PC-3 (cell line): ENCODE measurements around the gene SUN1. TPM values are rescaled to one million over a fixed set of nuclear protein-coding genes. Genes with fewer than 3 reads are reported as not detected.

Source experiments
- ATAC-seq: fragments of 200-7000 bp; cut with Tn5 transposase; 2 replicates; pipeline ENCODE4 v1.9.1; 2020; ENCODE audit warnings: mild to moderate bottlenecking, moderate library complexity
- BruUV-seq: library from RNA; stranded (reverse); fragments of 400-500 nt; replicated peaks from 2 replicates; lab custom pipeline; 2021; lab: Mats Ljungman, UMichigan
- CTCF ChIA-PET: fragments of 300-600 bp; sonication (Branson Sonifier 250); formaldehyde crosslinking; loops from one replicate; lab custom pipeline; 2022; ENCODE audit warnings: antibody characterized with exemption; lab: Charles Lee
- POLR2A ChIA-PET: fragments of 300-600 bp; sonication (Branson Sonifier 250); formaldehyde crosslinking; loops from one replicate; lab custom pipeline; 2022; ENCODE audit warnings: antibody characterized with exemption; ENCODE audit not compliant: unreplicated experiment; lab: Charles Lee
- DNase-seq: peaks from one replicate; pipeline ENCODE4 v3.0.0-alpha.2; 2015
- H2AFZ ChIP-seq: fragments of 300-600 bp; sonication (generic); 2 replicates; pipeline ENCODE4 v1.6.0; 2016; ENCODE audit warnings: antibody characterized with exemption, low read length
- H3F3A ChIP-seq: fragments of 300-600 bp; sonication (generic); one replicate; pipeline ENCODE4 v1.6.0; 2017; ENCODE audit warnings: antibody characterized with exemption, low read length, control low read depth, mild to moderate bottlenecking; ENCODE audit not compliant: unreplicated experiment
- H3K27ac ChIP-seq: fragments of 300-600 bp; sonication (generic); 2 replicates; pipeline ENCODE4 v1.5.1; 2016; ENCODE audit warnings: mild to moderate bottlenecking, low read length
- H3K27me3 ChIP-seq: fragments of 300-600 bp; sonication (generic); 2 replicates; pipeline ENCODE4 v1.6.1; 2016; ENCODE audit warnings: low read length, mixed read lengths
- H3K36me3 ChIP-seq: fragments of 300-600 bp; sonication (generic); 2 replicates; pipeline ENCODE4 v1.6.1; 2016; ENCODE audit warnings: low read depth, mixed run types, low read length, mixed read lengths
- H3K4me1 ChIP-seq: fragments of 300-600 bp; sonication (generic); 2 replicates; pipeline ENCODE4 v1.5.1; 2016; ENCODE audit warnings: low read length; ENCODE audit not compliant: insufficient read depth
- H3K4me2 ChIP-seq: fragments of 300-600 bp; sonication (generic); 2 replicates; pipeline ENCODE4 v1.6.0; 2016; ENCODE audit warnings: low read length
- H3K4me3 ChIP-seq: fragments of 300-600 bp; sonication (generic); 2 replicates; pipeline ENCODE4 v1.5.1; 2016; ENCODE audit warnings: mild to moderate bottlenecking, low read length, mixed read lengths
- H3K79me2 ChIP-seq: fragments of 300-600 bp; sonication (generic); 2 replicates; pipeline ENCODE4 v1.6.1; 2017; ENCODE audit warnings: low read length, mixed read lengths
- H3K9ac ChIP-seq: fragments of 300-600 bp; sonication (generic); 2 replicates; pipeline ENCODE4 v1.6.0; 2016; ENCODE audit warnings: mild to moderate bottlenecking, low read length
- H3K9me2 ChIP-seq: fragments of 300-600 bp; sonication (generic); replicated peaks from 2 replicates; pipeline ENCODE4 v1.6.1; 2016; ENCODE audit warnings: mixed run types, low read length, mixed read lengths
- H3K9me3 ChIP-seq: fragments of 300-600 bp; sonication (generic); 2 replicates; pipeline ENCODE4 v1.6.1; 2016; ENCODE audit warnings: low read length, mixed read lengths
- H4K20me1 ChIP-seq: fragments of 300-600 bp; sonication (generic); 2 replicates; pipeline ENCODE4 v1.6.1; 2016; ENCODE audit warnings: low read length, mixed read lengths
- EZH2 ChIP-seq: fragments of 300-600 bp; sonication (generic); IDR thresholded peaks from one replicate; pipeline ENCODE4 v1.6.1; 2017; ENCODE audit warnings: antibody characterized with exemption, mild to moderate bottlenecking, low read length; ENCODE audit not compliant: unreplicated experiment
- EZH2phosphoT487 ChIP-seq: fragments of 300-600 bp; sonication (generic); IDR thresholded peaks from 2 replicates; pipeline ENCODE4 v1.6.1; 2018; ENCODE audit warnings: mild to moderate bottlenecking, antibody characterized with exemption, low read length, borderline replicate concordance
- intact Hi-C: fragments of 100-400 bp; cut with micrococcal nuclease; formaldehyde crosslinking; loops from 2 replicates; pipeline ENCODE4 v1.9.0; 2023
- total RNA-seq: library from RNA; depleted of rRNA; stranded (reverse); fragments of >200 nt; gene quantifications from 2 replicates; pipeline ENCODE4 v1.2.3, GENCODE V29; 2014
- TF ChIP-seq, protein P1 (sequence below): fragments of 300-600 bp; sonication (generic); conservative IDR thresholded peaks from 2 replicates; pipeline ENCODE4 v1.5.1; 2017; ENCODE audit warnings: antibody characterized with exemption, low read depth, mild to moderate bottlenecking, low read length

The SUN1 gene
- total RNA-seq, 1 experiment from 2014 or later = 92.5 TPM

DNA sequence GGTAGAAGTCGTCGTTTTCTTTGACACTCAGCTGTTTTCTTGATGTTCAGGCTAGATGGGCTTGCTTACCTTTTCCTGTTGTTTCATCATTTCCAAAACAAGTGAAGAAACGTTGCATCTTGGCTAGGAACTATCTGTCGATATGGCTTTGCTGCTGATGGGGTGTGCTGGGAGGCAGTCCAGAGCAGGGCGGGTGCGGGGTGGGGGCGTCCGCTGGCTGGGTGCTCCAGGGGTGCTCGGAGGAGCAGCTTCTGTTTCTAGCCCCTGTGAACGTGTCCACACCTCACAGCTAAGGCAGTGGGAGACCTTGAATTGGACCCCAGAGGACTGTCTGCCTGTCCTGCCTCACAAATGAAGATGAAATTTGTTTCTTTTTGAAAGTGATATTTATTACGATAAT is 7.6 kb upstream of the SUN1 start:
- Histone ChIP-seq H3K9me3 (no peaks in the 10 kb centered on the region), H3K4me3 (no peak overlapping the region), H3K27me3 (no peaks in the 10 kb centered on the region), H3F3A (no peaks in the 10 kb centered on the region), H3K4me2 (no peak overlapping the region), H3K36me3 (peaks cover 12% of the 10 kb centered on the region), H3K9ac (no peak overlapping the region), H2AFZ (no peak overlapping the region), H3K79me2 (peaks cover 100% of the 10 kb centered on the region), H3K9me2 (no peaks in the 10 kb centered on the region), H4K20me1 (peaks cover 47% of the 10 kb centered on the region), H3K4me1 (no peaks in the 10 kb centered on the region; the same call in 1 of the 2 replicates), H3K27ac (no peak overlapping the region)
- BruUV-seq = no TSS peak
- TF ChIP-seq EZH2phosphoT487 (no peak), EZH2 (no peak)
- TF ChIP-seq, protein P1, sequence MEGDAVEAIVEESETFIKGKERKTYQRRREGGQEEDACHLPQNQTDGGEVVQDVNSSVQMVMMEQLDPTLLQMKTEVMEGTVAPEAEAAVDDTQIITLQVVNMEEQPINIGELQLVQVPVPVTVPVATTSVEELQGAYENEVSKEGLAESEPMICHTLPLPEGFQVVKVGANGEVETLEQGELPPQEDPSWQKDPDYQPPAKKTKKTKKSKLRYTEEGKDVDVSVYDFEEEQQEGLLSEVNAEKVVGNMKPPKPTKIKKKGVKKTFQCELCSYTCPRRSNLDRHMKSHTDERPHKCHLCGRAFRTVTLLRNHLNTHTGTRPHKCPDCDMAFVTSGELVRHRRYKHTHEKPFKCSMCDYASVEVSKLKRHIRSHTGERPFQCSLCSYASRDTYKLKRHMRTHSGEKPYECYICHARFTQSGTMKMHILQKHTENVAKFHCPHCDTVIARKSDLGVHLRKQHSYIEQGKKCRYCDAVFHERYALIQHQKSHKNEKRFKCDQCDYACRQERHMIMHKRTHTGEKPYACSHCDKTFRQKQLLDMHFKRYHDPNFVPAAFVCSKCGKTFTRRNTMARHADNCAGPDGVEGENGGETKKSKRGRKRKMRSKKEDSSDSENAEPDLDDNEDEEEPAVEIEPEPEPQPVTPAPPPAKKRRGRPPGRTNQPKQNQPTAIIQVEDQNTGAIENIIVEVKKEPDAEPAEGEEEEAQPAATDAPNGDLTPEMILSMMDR = no peak
- intact Hi-C loops = no loop called here
- ChIA-PET CTCF (no interaction called here), POLR2A (no interaction called here)
- ATAC-seq = no peak
- DNase-seq = no peak

- Histone ChIP-seq H4K20me1 (peaks cover 40% of the 10 kb centered on the region), H2AFZ (no peak overlapping the region), H3K9me2 (no peaks in the 10 kb centered on the region), H3K36me3 (peaks cover 12% of the 10 kb centered on the region), H3K79me2 (peaks cover 100% of the 10 kb centered on the region), H3K27ac (no peak overlapping the region), H3K9ac (no peak overlapping the region), H3K4me1 (peaks cover 6% of the 10 kb centered on the region), H3K4me2 (no peak overlapping the region), H3K27me3 (no peaks in the 10 kb centered on the region), H3F3A (no peaks in the 10 kb centered on the region), H3K4me3 (no peak overlapping the region), H3K9me3 (no peaks in the 10 kb centered on the region)
- no TSS peak for BruUV-seq
- no peak for DNase-seq
- ChIA-PET CTCF (no interaction called here), POLR2A (no interaction called here)
- no peak for ATAC-seq
- no peak for TF ChIP-seq EZH2phosphoT487
- TF ChIP-seq EZH2 = no peak
- TF ChIP-seq, protein P1 = no peak
- intact Hi-C loops = no loop called here
Measured at GRCh38 chr7:825386-825785, 6.9 kb upstream of the SUN1 start.

DNA sequence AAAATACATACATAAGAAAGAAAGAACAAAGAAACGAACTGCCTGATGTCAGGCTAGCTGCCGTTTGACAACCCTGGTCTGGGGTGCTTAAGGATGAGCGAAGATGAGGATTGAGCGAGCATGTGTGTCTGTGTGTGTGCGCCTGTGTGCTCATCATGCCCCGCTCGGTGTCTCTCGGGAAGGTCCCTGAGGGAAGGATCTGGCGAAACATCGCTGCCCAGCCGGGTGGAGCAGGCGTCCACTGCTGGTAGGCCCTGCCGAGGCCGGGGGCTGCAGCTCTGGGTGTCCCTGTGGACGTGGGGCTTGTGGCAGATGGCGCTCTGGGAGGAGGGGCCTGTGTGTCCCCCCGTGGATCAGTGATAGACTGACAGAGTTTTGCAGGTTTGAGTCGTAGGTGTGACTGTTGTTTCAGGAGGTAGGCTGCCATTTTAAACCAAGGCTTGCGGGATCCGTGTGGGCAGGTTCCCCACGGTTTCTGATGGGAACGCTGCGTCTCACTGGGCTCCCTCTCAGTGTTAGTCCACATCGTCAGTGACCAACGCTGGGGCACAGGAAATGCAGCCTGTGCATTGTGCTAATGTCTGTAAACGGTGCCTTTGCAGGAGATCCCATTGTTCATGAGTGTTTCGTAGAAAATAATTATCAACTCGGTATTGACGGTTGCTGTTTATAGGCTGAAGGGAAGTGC is 5.9 kb upstream of the SUN1 start:
- BruUV-seq = no TSS peak
- Histone ChIP-seq H3K9me3 (no peaks in the 10 kb centered on the region), H3K4me1 (peaks cover 16% of the 10 kb centered on the region), H3K27me3 (no peaks in the 10 kb centered on the region), H3K9ac (no peak overlapping the region), H3K79me2 (peaks cover 98% of the 10 kb centered on the region), H3K36me3 (peaks cover 12% of the 10 kb centered on the region), H3F3A (no peaks in the 10 kb centered on the region), H3K9me2 (no peaks in the 10 kb centered on the region), H2AFZ (no peak overlapping the region), H3K4me2 (no peak overlapping the region), H3K4me3 (no peak overlapping the region), H3K27ac (no peak overlapping the region), H4K20me1 (peaks cover 32% of the 10 kb centered on the region)
- ChIA-PET POLR2A (no interaction called here), CTCF (no interaction called here)
- DNase-seq (no peak), ATAC-seq (no peak)
- TF ChIP-seq EZH2 = no peak
- TF ChIP-seq, protein P1 = no peak
- no peak for TF ChIP-seq EZH2phosphoT487
- intact Hi-C loops = no loop called here
